K562 (cell line): ENCODE results near the gene SLC25A11. TPM values are rescaled to one million over a fixed set of nuclear protein-coding genes. Genes with fewer than 3 reads are reported as not detected.

ENCODE experiments used
- ATAC-seq: fragments of 200-7000 bp; cut with Tn5 transposase; 3 replicates; pipeline ENCODE4 v1.9.1; 2020; ENCODE audit warnings: moderate library complexity
- BruUV-seq: library from RNA; stranded (reverse); fragments of 400-500 nt; replicated peaks from 2 replicates; lab custom pipeline; 2021; lab: Mats Ljungman, UMichigan
- CTCF ChIA-PET: fragments of 300-600 bp; formaldehyde crosslinking; extraction: SDS; loops from one replicate; lab custom pipeline; 2021; ENCODE audit warnings: low intra/inter-chr PET ratio; lab: Yijun Ruan, JAX
- POLR2A ChIA-PET: fragments of 300-600, 350-650 bp; sonication (Branson Sonifier 250); formaldehyde crosslinking; extraction: SDS; loops from one replicate; lab custom pipeline; 2021; ENCODE audit warnings: antibody characterized with exemption, inconsistent platforms; lab: Yijun Ruan, JAX
- DNase-seq, 4 experiments: peaks; one replicate each; pipeline versions ENCODE4 v3.0.0 to v3.0.0-alpha.2; 2011 to 2018; ENCODE audit warnings: low spot score in 3 of 4, mixed read lengths in 3 of 4; ENCODE audit errors: extremely low read depth in 1 of 4
- FAIRE-seq: peaks from 2 replicates; lab custom pipeline; 2011; peaks lifted over from hg19 to GRCh38; lab: Jason Lieb, UNC
- H2AFZ ChIP-seq: 2 replicates; pipeline ENCODE4 v1.6.0; 2011; ENCODE audit warnings: low read depth, low read length, control low read depth, inconsistent platforms
- H3K27ac ChIP-seq: fragments of 200-600 bp; 3 replicates; pipeline ENCODE4 v1.8.0; 2011; ENCODE audit warnings: low read depth, mild to moderate bottlenecking, control low read depth, inconsistent platforms, low read length, moderate library complexity, mixed read lengths; ENCODE audit errors: extremely low read depth
- H3K27me3 ChIP-seq, 2 experiments: fragments of 300-600 bp in 1 of 2; 2 replicates in 1 of 2; 3 replicates in 1 of 2; pipeline versions ENCODE4 v1.6.0 to v1.8.0; 2011; ENCODE audit warnings: inconsistent platforms in 2 of 2, low read length in 2 of 2, mild to moderate bottlenecking in 1 of 2, mixed read lengths in 1 of 2, moderate library complexity in 1 of 2; ENCODE audit not compliant: control insufficient read depth in 2 of 2, insufficient read depth in 2 of 2
- H3K36me3 ChIP-seq: fragments of 300-600 bp; 3 replicates; pipeline ENCODE4 v1.8.0; 2011; ENCODE audit warnings: mild to moderate bottlenecking, low read length, inconsistent platforms; ENCODE audit not compliant: control insufficient read depth, insufficient read depth
- H3K4me1 ChIP-seq, 2 experiments: fragments of 200-600 bp in 1 of 2; replicated peaks in 1 of 2; 2 replicates in 1 of 2; 3 replicates in 1 of 2; pipeline versions ENCODE4 v1.5.1 to v1.8.0; 2011; ENCODE audit warnings: inconsistent platforms in 2 of 2, low read length in 2 of 2, mild to moderate bottlenecking in 1 of 2, mixed read lengths in 1 of 2, moderate library complexity in 1 of 2; ENCODE audit not compliant: control insufficient read depth in 2 of 2, insufficient read depth in 2 of 2
- H3K4me2 ChIP-seq: 2 replicates; pipeline ENCODE4 v1.6.1; 2011; ENCODE audit warnings: low read length, control low read depth, inconsistent platforms, mixed read lengths; ENCODE audit not compliant: insufficient read depth
- H3K4me3 ChIP-seq: fragments of 200-600 bp; sonication (generic), shearing (Covaris generic); 2 replicates; pipeline ENCODE4 v1.5.1; 2016; ENCODE audit warnings: control low read depth, inconsistent platforms
- H3K79me2 ChIP-seq: fragments of 200-600 bp; 3 replicates; pipeline ENCODE4 v1.8.0; 2011; ENCODE audit warnings: low read length, inconsistent platforms; ENCODE audit not compliant: control insufficient read depth, insufficient read depth
- H3K9ac ChIP-seq, 2 experiments: 2 replicates each; pipeline versions ENCODE4 v1.6.0 to v1.6.1; 2011; ENCODE audit warnings: low read depth in 2 of 2, low read length in 2 of 2, control low read depth in 1 of 2, inconsistent platforms in 1 of 2, mild to moderate bottlenecking in 1 of 2, mixed read lengths in 1 of 2; ENCODE audit not compliant: insufficient read depth in 1 of 2
- H3K9me1 ChIP-seq: one replicate; pipeline ENCODE4 v1.6.0; 2011; ENCODE audit warnings: inconsistent platforms, mild to moderate bottlenecking, low read length, moderate library complexity; ENCODE audit not compliant: control insufficient read depth, insufficient read depth
- H3K9me3 ChIP-seq: replicated peaks from 2 replicates; pipeline ENCODE4 v1.5.1; 2011; ENCODE audit warnings: low read depth, low read length, inconsistent platforms; ENCODE audit not compliant: control insufficient read depth, insufficient read depth
- H4K20me1 ChIP-seq: replicated peaks from 2 replicates; pipeline ENCODE4 v1.6.1; 2011; ENCODE audit warnings: low read length, inconsistent platforms, mixed read lengths; ENCODE audit not compliant: control insufficient read depth, insufficient read depth
- ASH1L ChIP-seq: fragments of 450-650 bp; IDR thresholded peaks from 2 replicates; pipeline ENCODE4 v1.6.1; 2018; ENCODE audit warnings: borderline replicate concordance, mild to moderate bottlenecking, low read depth; ENCODE audit not compliant: partially characterized antibody
- CEBPB ChIP-seq: fragments of 450-650 bp; IDR thresholded peaks from 2 replicates; pipeline ENCODE4 v1.6.1; 2016; ENCODE audit warnings: missing genetic modification characterization, missing compliant biosample characterization
- CEBPG ChIP-seq, 3 experiments: fragments of 200-800 bp in 1 of 3; sonication (Bioruptor generic) in 1 of 3; sonication (generic) in 1 of 3; formaldehyde crosslinking in 1 of 3; IDR thresholded peaks in 2 of 3; conservative IDR thresholded peaks in 1 of 3; 2 replicates each; pipeline versions ENCODE4 v1.6.1 to v1.8.0; 2016 to 2022; ENCODE audit warnings: missing compliant biosample characterization in 2 of 3, missing genetic modification characterization in 2 of 3, mild to moderate bottlenecking in 1 of 3, missing genetic modification reagents in 1 of 3
- NBN ChIP-seq: fragments of 450-650 bp; IDR thresholded peaks from 2 replicates; pipeline ENCODE4 v1.6.1; 2016; ENCODE audit warnings: low read depth, mild to moderate bottlenecking
- SAP30 ChIP-seq: fragments of 200-600 bp; sonication (generic); IDR thresholded peaks from 2 replicates; pipeline ENCODE4 v1.6.1; 2012; ENCODE audit warnings: borderline replicate concordance, low read depth, mild to moderate bottlenecking, moderate library complexity, low read length, control low read depth, inconsistent platforms; ENCODE audit not compliant: insufficient read depth, poor library complexity, severe bottlenecking
- TAF7 ChIP-seq: fragments of 450-650 bp; IDR thresholded peaks from 2 replicates; pipeline ENCODE4 v1.6.1; 2016; ENCODE audit warnings: missing genetic modification characterization, missing compliant biosample characterization
- TOE1 ChIP-seq, 2 experiments: fragments of 450-650 bp in 1 of 2; sonication (generic) in 1 of 2; formaldehyde crosslinking in 1 of 2; IDR thresholded peaks; 2 replicates each; pipeline versions ENCODE4 v1.7.1 to v1.8.0; 2016 to 2022; ENCODE audit warnings: borderline replicate concordance in 2 of 2, mild to moderate bottlenecking in 2 of 2, antibody characterized with exemption in 1 of 2, inconsistent platforms in 1 of 2, low read depth in 1 of 2, missing genetic modification reagents in 1 of 2, moderate library complexity in 1 of 2
- WGBS: fragments of 100-300 bp; shearing (Covaris generic); methylation state at CpG from one replicate; pipeline ENCODE4 v1.1.6; 2016; ENCODE audit warnings: low coverage, mixed read lengths; ENCODE audit not compliant: insufficient coverage; ENCODE audit errors: missing lambda C conversion rate; 5-methylcytosine and 5-hydroxymethylcytosine counted together
- in situ Hi-C: fragments of 300-500 bp; cut with MboI; formaldehyde crosslinking; loops from 4 replicates; pipeline ENCODE4 v1.15.0; 2018; ENCODE audit warnings: inconsistent platforms, mixed read lengths
- intact Hi-C: fragments of 100-400 bp; cut with micrococcal nuclease; formaldehyde crosslinking; loops from 2 replicates; pipeline ENCODE4 v1.14.2; 2022
- polyA plus RNA-seq, 8 experiments: library from polyadenylated mRNA; depleted of rRNA in 4 of 8; stranded (reverse) in 5 of 8; unstranded in 3 of 8; fragments of >200 nt; fragmentation: Nextera tagmentation in 2 of 8; fragmentation: Illumina TruSeq in 1 of 8; extraction: Ambion mirVana in 2 of 8; extraction: Trizol in 1 of 8; gene quantifications; 2 replicates each; pipeline versions ENCODE4 v1.2.1 to v1.2.3, GENCODE V29; 2011 to 2014; ENCODE audit warnings: inconsistent platforms in 1 of 8, missing spikeins in 1 of 8
- total RNA-seq, 7 experiments: library from RNA; depleted of rRNA in 6 of 7; stranded (reverse); fragments of >200 nt in 6 of 7; fragmentation: Illumina TruSeq in 2 of 7; extraction: Trizol in 2 of 7; gene quantifications; 2 replicates each; pipeline versions ENCODE4 v1.2.1 to v1.2.3, GENCODE V29; 2011 to 2021; ENCODE audit warnings: low replicate concordance in 1 of 7
- TF ChIP-seq, protein P1 (sequence below), 2 experiments: fragments of 450-650 bp; formaldehyde crosslinking in 1 of 2; IDR thresholded peaks; 2 replicates each; pipeline versions ENCODE4 v1.4.0 to v1.6.1; 2014 to 2020; ENCODE audit warnings: mild to moderate bottlenecking in 2 of 2, borderline replicate concordance in 1 of 2, low read depth in 1 of 2
- TF ChIP-seq, protein P2 (sequence below): fragments of 450-650 bp; IDR thresholded peaks from 2 replicates; pipeline ENCODE4 v1.6.1; 2016; ENCODE audit warnings: mild to moderate bottlenecking

The SLC25A11 gene
- total and polyA plus RNA-seq, 9 of the 15 experiments (the other 6 are each of a cell fraction or from before 2014, with no cell fraction given), result 3.1 to 56.7 (median 32.9) TPM

DNA sequence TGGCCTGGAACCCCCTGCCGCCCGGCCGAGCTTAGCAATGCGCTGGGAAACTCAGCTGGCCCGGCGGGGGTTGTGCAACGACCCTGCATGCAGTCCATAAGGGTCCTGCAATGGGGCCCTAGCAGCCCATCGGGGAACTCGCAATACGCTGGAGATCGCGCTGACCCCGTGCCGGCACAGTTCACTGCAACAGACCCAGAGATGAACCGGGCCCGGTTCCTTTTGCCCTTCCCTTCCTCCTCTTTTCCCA is 375 bp downstream of the SLC25A11 start:
- ATAC-seq (peak; percentile 3; the same call in 2 of the 3 replicates), DNase-seq (no peak), FAIRE-seq (no peak)
- no peaks in the 10 kb centered on the region for H4K20me1 ChIP-seq
- no peaks in the 10 kb centered on the region for H3K9me3 ChIP-seq
- H3K27ac ChIP-seq, result peak overlapping the region; percentile 90
- H2AFZ ChIP-seq, result peak overlapping the region; percentile 64
- in situ Hi-C loops, result no loop called here
- H3K4me1 ChIP-seq, result peaks cover 13 to 28% of the 10 kb centered on the region in 2 experiments; a peak in 4 of 5 replicates
- CTCF ChIA-PET, result no interaction called here
- H3K9me1 ChIP-seq, result no peaks in the 10 kb centered on the region
- no TSS peak for BruUV-seq
- peak overlapping the region; percentile 95 to 98 for H3K9ac ChIP-seq
- WGBS, result under 1% methylated on average over 15 of the region's 16 CpGs
- peak overlapping the region; percentile 96 for H3K4me2 ChIP-seq
- H3K27me3 ChIP-seq, result no peaks in the 10 kb centered on the region
- peaks cover 57% of the 10 kb centered on the region for H3K36me3 ChIP-seq
- peaks cover 58% of the 10 kb centered on the region for H3K79me2 ChIP-seq
- peak overlapping the region; percentile 96 for H3K4me3 ChIP-seq
- POLR2A ChIA-PET, result interaction anchor here (0.6 to 1.6 kb wide), 9 partner anchors 11 to 162 kb away, joined by 3 to 20 read pairs (median 3); partner anchors contain the start of genes ENO3 and PFN1
- intact Hi-C loops, result no loop called here
- TF ChIP-seq NBN (no peak), SAP30 (peak; percentile 73), TOE1 (IDR thresholded peaks at IDR 0.05; ENCODE audit: borderline replicate concordance) (0 out of 2 replicates have a peak, but pooled peaks have one; percentile 23), TOE1 (CRISPR knock-in tag; IDR thresholded peaks at IDR 0.05; ENCODE audit: borderline replicate concordance, low read depth) (no peak), CEBPG (CRISPR knock-in tag; IDR thresholded peaks at IDR 0.05) (no peak), CEBPG (tag; conservative IDR thresholded peaks at IDR 0.05 in 1 of 2, IDR thresholded peaks at IDR 0.05 in 1 of 2) (peak in 1 of 2 experiments; percentile 53; a peak in 1 of 4 replicates), TAF7 (peak; percentile 31; the same call in 1 of the 2 replicates), CEBPB (tag) (peak; percentile 43; the same call in 1 of the 2 replicates), ASH1L (no peak)
- TF ChIP-seq, protein P1, sequence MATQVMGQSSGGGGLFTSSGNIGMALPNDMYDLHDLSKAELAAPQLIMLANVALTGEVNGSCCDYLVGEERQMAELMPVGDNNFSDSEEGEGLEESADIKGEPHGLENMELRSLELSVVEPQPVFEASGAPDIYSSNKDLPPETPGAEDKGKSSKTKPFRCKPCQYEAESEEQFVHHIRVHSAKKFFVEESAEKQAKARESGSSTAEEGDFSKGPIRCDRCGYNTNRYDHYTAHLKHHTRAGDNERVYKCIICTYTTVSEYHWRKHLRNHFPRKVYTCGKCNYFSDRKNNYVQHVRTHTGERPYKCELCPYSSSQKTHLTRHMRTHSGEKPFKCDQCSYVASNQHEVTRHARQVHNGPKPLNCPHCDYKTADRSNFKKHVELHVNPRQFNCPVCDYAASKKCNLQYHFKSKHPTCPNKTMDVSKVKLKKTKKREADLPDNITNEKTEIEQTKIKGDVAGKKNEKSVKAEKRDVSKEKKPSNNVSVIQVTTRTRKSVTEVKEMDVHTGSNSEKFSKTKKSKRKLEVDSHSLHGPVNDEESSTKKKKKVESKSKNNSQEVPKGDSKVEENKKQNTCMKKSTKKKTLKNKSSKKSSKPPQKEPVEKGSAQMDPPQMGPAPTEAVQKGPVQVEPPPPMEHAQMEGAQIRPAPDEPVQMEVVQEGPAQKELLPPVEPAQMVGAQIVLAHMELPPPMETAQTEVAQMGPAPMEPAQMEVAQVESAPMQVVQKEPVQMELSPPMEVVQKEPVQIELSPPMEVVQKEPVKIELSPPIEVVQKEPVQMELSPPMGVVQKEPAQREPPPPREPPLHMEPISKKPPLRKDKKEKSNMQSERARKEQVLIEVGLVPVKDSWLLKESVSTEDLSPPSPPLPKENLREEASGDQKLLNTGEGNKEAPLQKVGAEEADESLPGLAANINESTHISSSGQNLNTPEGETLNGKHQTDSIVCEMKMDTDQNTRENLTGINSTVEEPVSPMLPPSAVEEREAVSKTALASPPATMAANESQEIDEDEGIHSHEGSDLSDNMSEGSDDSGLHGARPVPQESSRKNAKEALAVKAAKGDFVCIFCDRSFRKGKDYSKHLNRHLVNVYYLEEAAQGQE (IDR thresholded peaks at IDR 0.05; ENCODE audit: borderline replicate concordance), result no peak
- TF ChIP-seq, protein P1 (CRISPR knock-in tag; IDR thresholded peaks at IDR 0.05; ENCODE audit: low read depth), result 0 out of 2 replicates have a peak, but pooled peaks have one; percentile 15
- TF ChIP-seq, protein P2, sequence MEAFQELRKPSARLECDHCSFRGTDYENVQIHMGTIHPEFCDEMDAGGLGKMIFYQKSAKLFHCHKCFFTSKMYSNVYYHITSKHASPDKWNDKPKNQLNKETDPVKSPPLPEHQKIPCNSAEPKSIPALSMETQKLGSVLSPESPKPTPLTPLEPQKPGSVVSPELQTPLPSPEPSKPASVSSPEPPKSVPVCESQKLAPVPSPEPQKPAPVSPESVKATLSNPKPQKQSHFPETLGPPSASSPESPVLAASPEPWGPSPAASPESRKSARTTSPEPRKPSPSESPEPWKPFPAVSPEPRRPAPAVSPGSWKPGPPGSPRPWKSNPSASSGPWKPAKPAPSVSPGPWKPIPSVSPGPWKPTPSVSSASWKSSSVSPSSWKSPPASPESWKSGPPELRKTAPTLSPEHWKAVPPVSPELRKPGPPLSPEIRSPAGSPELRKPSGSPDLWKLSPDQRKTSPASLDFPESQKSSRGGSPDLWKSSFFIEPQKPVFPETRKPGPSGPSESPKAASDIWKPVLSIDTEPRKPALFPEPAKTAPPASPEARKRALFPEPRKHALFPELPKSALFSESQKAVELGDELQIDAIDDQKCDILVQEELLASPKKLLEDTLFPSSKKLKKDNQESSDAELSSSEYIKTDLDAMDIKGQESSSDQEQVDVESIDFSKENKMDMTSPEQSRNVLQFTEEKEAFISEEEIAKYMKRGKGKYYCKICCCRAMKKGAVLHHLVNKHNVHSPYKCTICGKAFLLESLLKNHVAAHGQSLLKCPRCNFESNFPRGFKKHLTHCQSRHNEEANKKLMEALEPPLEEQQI, result no peak
